Central memory CD4-positive, alpha-beta T cell (primary cell): ENCODE measurements around the gene THEM4.
"Not testable (repeated sequence)": the region's sequence is repeated elsewhere in the genome, so short reads cannot be mapped to it uniquely, and the experiment has no call there.

Source experiments
- DNase-seq: peaks from one replicate; pipeline ENCODE4 v3.0.0; 2022

Gene THEM4

DNA sequence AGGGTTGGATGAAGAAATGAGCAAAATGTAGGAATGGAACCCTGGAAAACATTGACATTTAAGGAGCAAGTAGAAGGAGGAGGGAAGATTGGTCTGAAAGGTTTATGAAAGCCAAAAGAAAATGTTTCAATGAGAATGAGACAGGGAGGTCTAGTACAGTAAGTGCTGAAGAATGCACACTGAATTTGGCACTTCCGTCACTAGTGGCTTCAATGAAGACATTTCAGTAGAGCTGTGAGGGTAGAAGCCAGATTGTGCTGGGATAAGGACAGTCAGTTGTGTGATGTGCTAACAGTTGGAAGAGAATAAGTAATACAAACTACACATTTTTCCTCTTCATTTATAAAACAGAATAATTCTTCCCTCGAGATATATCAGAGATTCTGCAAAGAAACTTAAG, 17.1 kb downstream of the THEM4 start:
- no peak for DNase-seq

DNA sequence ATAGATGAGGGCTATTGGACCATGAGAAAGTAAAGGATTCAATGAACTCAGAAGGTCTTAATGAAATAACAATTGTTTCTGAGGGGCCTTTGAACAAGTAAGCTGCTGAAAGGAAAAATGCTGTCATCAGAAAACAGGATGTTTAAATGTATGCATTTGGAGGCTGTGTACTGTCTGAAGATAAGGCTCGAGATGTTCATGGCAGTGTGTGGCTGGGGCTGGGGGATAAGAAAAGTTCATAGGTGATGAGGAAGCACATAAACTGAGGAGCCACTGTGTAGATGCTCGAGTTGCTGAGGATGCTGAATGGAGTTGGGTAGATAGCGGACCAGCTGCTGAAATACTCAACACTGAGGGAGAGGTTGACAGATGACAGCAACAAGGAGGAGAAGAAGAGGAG, 17.8 kb downstream of the THEM4 start:
- no peak for DNase-seq

DNA sequence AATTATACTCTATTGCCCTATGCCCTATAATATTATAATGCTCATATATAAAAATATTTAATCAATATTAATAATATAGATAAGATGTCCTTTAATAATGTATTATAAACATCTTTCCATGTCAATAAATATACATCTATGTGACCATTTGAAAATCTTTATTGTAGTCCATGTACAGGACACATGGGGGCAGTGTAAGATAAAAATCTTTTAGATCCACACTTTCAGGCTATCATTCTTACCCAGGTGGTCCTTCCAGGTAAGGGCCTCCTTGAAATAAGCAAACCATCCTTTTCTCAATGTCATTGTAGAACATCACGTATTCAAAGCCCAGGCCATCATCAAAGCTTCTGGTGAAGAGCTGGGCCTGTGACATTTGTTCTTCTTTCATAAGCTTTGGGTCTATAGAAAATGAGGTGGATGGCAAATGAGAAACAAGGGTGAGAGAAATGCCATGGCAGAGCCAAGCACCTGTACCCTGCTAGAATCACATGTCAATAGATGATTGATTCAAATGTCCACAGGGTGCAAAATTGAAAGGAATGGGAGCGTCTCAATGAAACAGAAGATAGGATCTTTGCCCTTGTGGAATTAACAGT, 20.2 kb downstream of the THEM4 start:
- DNase-seq, result peak; percentile 39

DNA sequence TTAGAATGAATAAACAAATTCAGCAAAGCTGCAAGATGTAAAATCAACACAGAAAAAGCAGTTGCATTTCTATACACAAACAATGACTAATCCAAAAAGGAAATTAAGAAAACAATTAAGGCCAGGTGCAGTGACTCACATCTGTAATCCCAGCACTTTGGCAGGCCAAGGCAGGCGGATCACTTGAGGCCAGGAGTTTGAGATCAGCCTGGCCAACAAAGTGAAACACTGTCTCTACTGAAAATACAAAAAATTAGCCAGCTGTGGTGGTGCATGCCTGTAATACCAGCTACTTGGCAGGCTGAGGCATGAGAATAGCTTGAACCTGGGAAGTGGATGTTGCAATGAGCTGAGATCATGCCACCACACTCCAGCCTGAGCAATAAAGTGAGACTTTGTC, 22.3 kb downstream of the THEM4 start:
- no peak for DNase-seq

DNA sequence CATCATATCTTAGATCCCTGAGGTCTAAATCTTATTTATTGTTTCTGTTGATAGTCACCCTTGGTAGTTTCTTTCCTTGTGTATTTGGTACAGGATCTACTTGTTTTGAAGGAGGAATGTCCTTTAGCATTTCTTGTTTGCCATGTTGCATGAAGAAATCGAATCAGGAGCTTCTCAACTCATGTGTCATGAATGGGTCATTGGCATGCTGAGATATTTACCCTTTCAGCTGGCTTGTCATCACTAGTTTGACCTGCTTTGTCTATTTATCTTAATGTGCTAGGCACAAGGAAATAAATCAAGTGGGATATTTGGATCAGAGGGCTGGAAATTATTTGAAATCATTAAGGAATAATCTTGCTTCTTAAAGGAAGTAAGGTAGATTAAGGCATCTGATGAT, 23.8 kb downstream of the THEM4 start:
- no peak for DNase-seq

DNA sequence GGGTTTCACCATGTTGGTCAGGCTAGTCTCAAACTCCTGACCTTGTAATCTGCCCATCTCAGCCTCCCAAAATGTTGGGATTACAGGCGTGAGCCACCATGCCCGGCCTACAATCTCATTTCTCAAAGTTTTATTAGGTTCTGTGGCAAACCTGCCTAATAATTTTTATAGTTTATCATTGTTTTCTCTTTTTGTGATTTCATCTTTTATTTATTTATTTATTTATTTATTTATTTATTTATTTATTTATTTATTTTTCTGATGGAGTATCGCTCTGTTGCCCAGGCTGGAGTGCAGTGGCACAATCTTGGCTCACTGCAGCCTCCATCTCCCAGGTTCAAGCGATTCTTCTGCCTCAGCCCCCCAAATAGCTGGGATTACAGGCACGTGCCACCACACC, 24.4 kb downstream of the THEM4 start:
- not testable (repeated sequence) for DNase-seq

DNA sequence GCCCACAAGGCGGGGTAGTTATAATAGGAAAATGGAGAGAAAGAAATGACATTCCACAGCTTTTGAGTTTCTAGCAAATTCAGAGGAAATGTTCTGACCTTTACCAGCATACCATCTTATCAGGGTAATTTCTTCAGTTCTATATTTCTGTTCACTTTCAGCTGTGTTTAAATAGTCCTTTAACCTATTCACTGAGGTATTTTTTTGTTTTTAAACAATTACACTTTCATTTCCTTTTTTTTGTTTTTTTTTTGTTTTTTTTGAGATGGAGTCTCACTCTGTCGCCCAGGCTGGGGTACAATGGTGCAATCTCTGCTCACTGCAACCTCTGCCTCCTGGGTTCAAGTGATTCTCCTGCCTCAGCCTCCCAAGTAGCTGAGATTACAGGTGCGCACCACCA, 24.9 kb downstream of the THEM4 start:
- DNase-seq, result not testable (repeated sequence)

DNA sequence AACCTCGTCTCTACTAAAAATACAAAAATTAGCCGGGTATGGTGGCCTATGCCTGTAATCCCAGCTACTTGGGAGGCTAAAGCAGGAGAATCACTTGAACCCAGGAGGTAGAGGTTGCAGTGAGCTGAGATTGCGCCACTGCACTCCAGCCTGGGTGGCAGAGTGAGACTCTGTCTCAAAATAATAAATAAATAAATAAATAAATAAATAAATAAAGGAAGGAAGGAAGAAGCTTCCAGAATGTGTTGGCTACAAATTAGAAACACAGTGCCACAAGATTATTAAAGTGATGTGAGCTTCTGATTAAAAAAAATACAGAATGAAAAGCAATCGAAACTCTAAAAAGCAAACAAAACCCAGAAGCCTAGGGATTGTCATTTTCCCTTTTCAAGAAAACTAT, 25.4 kb downstream of the THEM4 start:
- not testable (repeated sequence) for DNase-seq

DNA sequence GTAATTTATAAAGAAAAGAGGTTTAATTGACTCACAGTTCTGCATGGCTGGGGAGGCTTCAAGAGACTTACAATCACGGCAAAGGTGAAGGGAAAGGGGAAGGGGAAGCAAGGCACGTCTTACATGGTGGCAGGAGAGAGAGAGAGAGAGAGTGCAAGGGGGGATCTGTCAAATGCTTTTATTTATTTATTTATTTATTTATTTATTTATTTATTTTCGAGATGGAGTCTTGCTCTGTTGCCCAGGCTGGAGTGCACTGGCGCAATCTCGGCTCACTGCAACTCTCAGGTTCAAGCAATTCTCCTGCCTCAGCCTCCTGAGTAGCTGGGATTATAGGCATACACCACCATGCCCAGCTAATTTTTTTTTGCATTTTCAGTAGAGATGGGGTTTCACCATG, 26.4 kb downstream of the THEM4 start:
- DNase-seq, result not testable (repeated sequence)

DNA sequence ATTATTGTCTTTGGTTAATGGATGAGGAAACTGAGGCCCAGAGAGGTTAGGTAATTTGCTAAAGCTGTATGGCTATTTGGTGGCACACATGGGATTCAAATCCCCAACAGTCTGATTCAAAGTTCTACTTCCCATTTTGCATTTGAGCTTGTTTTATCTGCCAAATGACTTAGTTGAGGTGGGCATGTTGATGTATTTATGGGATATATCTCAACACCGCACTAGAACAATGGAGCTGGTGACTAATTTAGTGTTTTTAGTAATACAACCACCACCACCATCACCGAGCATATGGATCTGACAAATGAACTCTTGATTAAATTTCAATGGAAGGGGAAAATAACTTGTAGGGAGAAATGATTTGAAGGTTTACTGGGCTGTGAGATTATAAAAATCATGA, 26.8 kb downstream of the THEM4 start:
- DNase-seq, result no peak

DNA sequence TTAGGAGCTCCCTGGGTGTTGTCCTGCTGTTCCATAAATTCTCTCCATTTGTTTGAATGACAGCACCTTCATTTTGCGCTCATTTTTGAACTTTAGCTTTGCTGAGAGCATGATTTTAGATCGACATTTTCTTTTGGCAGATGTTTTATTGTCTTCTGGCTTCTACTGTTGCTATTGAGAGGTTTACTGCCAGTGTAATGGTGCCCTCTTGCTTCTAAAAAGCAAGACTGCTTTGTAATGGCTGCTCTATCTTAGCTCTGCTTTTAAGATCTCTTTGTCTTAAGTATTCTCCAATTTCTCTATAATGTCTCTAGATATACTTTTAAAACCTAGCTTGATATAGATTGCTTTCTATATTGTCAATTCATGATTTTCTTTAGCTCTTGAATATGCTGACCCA, 27.8 kb downstream of the THEM4 start:
- DNase-seq, result no peak

DNA sequence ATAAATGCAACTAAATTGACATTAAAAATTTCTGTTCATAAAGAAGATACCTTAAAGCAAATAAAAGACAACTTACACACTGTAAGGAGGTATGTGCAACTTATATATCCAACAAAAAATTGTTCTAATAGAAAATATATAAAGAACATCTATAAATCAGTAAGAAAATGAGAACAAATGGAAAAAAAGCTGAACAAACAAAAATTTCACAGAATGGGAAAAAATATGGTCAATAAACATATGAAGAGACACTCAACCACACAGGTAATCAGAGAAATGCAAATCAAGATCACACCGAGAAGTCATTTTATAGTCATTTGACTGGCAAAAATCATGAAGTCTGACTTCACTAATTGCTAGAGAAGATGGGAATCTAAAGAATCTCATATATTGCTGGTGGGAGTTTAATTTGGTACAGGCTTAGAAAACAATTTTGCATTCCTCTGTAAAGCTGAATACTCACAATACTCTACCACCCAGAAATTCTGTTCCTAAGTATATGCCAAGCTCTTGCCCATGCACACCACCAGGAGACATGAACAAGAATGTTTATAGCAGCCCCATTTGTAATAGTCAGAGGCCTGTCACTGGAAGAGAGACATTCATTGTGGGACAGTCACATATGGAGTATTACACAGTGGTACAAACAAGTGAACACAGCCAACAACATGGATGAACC, 33.8 kb downstream of the THEM4 start:
- no peak for DNase-seq

DNA sequence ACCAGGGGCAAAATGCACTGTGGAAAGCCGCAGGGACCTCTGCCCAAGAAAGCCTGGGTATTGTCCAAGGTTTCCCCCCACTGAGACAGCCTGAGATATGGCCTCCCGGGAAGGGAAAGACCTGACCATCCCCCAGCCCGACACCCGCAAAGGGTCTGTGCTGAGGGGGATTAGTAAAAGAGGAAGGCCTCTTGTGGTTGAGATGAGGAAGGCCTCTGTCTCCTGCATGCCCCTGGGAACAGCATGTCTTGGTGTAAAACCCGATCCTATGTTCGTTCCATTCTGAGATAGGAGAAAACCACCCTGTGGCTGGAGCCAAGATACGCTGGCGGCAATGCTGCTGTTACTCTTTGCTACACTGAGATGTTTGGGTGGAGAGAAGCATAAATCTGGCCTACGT, 36.5 kb downstream of the THEM4 start:
- not testable (repeated sequence) for DNase-seq

DNA sequence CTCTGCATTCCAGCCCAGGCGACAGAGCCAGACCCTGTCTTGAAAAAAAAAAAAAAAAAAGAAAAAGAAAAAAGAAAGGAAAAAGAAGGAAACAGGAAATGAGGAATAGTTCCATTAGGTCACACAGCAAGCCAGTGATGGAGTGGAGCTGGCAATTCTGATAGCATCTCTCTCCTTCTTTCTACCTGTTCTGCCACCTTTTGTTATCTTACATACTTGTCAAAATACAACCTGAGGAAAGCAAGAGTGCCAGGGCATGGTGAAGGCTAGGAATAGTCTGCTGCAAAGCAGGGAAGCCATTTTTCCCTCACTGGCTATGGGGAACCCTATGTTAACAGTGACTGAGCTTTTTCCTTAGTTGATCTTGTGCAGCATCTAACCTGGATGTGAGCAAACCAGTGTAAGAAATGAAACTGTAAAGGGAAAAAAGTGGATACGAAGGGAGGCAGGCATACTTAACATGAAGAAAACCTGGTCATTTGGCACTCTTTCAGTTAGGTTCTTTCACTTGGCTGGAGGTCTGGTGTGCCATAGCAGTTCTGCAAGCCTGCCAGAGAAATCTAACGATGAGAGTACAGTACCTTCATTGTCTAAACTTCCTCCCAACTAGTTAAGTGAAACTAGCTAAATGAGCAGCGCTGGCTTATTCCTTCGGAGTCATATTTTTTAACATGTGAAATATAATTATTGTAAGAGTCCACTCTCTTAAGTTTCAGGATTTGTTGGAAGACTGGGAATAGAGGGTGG, 37.9 kb downstream of the THEM4 start:
- DNase-seq, result no peak

DNA sequence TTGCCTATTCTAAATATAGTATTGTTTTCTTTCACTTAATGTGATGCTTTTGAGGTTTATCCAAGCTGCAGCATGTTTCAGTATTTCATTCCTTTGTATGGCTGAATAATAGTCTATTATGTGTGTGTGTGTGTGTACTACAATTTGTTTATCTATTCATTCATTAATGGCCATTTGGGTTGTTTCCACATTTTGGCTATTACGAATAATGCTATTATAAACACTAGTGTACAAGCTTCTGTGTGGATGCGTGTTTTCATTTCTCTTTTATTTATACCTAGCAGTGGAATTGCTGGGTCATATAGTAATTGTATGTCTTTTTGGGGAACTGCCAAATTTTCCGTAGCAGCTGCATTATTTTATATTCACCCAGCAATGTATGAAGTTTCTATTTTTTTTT, 40.8 kb downstream of the THEM4 start:
- DNase-seq, result no peak

DNA sequence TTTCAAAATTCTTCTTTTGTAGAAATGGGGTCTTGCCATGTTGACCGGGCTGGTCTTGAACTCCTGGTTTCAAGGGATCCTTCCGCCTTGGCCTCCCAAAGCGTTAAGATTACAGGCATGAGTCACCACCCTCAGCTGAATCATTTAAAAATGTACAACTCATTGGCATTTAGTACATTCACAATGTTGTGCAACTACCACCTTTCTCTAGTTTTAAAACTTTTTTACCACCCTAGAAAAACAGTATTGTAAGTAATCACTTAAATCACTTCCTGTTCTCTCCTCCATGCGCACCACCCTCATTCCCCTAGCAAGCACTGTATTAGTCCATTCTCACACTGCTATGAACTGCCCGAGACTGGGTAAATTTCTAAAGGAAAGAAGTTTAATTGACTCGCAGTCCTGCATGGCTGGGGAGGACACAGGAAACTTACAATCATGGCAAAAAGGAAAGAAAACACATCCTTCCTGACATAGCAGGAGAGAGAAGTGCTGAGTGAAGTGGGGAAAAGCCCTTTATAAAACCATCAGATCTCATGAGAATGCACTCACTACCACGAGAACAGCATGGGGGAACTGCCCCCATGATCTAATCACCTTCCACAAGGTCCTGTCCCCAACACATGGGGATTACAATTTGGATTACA, 41.4 kb downstream of the THEM4 start:
- DNase-seq, result no peak

DNA sequence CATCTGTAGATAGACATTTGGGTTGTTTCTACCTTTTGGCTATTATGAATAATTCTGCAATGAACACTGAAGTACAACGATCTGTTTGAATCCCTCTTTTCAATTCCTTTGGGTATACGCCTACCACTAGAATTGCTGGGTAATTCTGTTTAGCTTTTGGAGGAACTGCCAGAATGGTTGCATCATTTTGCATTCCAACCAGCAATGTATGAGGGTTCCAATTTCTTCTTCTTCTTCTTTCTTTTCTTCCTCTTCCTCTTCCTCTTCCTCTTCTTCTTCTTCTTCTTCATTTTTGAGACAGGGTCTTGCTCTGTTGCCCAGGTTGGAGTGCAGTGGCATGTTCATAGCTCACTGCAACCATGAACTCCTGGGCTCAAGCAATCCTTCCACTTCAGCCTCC, 42.0 kb downstream of the THEM4 start:
- DNase-seq, result no peak

DNA sequence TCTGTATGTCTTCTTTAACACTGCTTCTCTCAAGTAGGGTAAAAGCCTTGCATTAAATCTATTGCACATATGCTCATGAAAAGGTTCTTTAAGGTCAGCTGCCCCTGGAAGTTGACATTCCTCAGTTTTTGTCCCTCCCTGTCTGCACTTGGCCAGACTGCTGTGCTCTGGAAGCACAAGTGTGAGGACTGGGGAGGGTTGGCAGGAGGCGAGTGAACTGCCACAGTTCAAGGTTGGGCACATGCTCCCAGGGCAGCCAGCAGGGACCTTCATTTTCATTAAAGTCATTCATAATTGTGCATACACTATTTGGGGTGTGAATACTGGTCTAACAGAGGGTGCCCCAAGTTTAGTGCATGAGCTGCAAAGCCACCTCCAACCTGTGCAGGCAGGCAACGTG, 44.9 kb downstream of the THEM4 start:
- no peak for DNase-seq

DNA sequence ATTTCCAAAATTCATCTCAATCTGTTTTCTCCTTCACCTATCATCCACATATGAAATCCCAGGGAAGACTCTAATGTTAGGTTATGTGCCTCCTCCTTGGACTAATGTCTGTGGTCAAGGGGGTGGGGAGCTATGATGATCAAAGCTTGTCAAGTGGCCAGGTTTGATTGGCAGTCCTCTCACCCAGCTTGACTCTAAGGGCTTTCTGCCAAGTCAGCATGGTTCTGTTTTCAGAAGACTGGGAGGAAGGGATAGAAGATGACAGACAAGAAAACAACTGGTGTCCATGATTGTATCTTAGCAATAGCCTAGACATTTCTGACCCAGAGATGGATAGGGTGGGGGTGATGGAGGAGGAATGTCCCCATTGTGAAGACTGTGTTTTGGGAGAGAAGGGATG, 46.7 kb downstream of the THEM4 start:
- DNase-seq, result no peak

DNA sequence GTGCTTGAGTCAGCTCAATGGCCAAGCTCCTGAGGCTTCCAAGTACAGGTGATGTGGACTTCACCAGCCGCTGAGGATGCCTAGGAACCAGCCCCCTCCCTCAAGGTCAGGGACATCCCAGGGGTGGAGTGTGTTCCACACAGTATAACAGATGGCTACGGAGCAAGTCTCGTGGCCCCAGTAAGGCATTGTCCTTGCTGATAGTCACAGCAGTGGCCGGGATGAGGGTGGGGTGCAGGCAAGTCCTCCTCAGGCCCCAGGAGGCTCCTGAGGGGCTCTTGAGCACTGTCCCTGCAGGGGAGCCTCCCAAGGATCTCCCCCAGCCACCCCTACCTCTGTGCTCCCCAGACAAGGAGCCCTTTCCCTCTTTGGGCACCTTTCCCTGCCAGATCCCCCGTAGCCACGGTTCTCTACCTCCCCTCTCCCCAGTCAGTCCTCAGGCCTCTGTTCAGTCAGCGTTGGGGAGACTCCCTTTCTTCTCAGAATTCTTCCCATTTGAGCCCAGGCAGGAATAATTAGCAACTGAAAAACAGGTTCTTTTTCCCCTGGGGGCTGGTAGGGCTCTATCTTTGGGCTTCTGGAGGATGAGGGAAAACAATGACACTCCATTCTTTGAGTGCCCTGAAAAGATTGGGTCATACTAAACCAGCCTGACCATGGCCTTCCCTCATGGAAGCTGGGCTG, 48.7 kb downstream of the THEM4 start:
- no peak for DNase-seq

DNA sequence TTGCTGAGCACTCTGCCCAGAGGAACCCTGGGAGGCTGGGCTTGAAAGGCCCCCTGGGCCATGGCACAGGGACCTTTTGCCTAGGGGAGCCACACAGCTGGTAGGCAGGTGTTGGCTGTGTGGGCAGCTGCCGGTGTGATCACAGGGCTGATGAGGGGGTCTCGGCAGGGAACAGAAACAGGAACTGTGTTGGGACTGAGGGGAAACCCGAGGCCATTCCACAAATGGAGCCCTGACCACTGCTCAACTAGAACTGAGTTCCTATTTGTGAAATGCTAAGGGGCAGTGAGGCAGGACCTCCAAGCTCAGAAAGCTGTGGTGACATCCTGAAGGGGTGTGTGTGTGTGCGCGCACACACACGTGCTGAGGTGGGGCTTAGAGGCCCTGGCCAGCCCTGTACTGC, 49.4 kb downstream of the THEM4 start:
- no peak for DNase-seq

DNA sequence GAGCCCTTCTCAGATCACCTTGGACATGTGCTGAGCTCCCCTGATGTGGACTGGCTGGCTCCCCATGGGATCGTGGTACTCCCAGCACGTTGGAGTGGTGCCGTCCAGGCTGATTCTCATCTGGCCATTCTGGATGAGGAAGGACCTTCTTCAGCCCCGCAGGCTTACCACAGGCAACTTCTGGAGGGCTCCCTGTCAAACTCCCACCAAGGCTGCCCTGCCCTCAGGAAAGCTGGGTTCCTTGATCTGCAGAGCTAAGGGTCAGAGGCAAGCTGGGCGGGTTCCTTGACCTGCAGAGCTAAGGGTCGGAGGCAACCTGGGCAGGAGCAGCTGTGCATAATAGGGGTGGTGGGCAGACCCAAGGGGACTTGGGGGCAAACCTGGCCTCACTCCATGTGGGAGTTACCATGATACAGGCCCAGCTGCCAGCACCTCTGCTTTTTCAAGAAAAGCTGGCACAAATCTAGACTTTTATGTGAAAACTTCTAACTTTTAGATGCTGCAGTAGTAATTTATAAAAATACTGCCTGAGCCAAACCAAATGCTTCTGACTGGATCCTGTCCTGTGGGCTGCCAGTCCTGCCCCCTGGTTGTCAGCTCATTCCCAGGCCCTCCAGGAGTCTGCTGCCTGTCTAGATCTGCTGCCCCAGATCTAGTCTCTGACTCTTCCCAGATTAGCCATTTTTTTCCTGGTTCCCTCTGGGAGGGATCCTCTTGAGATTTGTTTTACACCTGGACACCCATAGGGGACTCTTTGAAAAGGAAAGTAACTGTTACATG, 50.2 kb downstream of the THEM4 start:
- no peak for DNase-seq
